ENCODE measurements around the gene PSPN.

The PSPN gene

GRCh38 chr19:6393074-6393982, 17.6 kb upstream of the PSPN start, which contains the start of gene GTF2F1:
GTF2F1 (minus strand) TSS chr19:6393164; CDS start chr19:6392995, 169 bp downstream.
- no peak for TF ChIP-seq CTCF (IDR thresholded peaks at IDR 0.05; ENCODE audit: low read depth, low read length, missing control alignments)
- peak; percentile 87 for DNase-seq (ENCODE audit: extremely low read depth, low read depth)
- peak within 1 kb of the TSS; percentile 97 for H3K4me3 ChIP-seq (replicated peaks; ENCODE audit: low read depth, low read length)

DNA sequence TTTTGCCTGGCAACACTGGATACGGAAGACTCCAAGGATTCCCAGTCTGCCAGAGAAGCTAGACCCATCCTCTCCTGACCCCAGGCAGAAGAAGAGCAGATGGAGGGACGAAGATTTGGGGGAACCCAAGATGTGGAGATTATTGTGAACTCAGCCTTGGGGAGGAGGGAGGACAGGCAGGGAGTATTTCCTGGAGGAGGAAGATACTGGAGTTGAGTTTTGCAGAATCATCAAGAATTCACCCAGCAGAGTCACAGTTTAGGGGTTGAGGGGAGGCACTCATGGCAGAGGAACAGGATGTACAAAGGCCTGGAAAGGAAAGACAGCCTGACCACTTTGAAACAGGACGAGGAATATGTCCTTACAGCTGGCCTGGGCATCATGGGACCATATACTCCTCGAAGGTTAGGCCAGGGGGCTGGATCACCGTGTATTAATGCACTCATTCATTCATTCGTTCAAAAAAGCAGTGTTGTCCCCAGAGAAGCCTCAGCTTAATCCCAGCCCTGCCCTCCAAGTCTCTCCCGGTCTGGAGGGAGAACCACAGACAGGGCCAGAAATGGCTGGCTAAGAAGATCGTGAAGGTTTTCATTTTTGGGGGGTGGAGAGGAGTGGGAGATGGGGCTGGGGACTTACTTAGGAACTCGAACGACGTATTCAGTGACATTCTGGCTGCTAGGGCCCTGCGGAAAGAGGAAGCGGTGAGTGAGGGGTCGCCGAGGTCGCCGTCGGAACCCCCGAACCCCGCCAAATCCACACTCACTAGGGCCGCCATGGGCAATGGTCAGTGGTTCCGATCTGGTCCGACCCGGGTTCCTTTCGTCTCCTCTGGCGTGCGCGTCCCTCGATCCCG, 16.7 kb upstream of the PSPN start:
- no peak for TF ChIP-seq CTCF (IDR thresholded peaks at IDR 0.05; ENCODE audit: low read depth, low read length, missing control alignments)
- peak overlapping the region; percentile 97 for H3K4me3 ChIP-seq (replicated peaks; ENCODE audit: low read depth, low read length)
- no peak for DNase-seq (ENCODE audit: extremely low read depth, low read depth)

- DNase-seq (ENCODE audit: extremely low read depth, low read depth): no peak
- no peak overlapping the region for H3K4me3 ChIP-seq (replicated peaks; ENCODE audit: low read depth, low read length)
- TF ChIP-seq CTCF (IDR thresholded peaks at IDR 0.05; ENCODE audit: low read depth, low read length, missing control alignments): no peak
Measured at GRCh38 chr19:6387372-6387771, 11.6 kb upstream of the PSPN start.

DNA sequence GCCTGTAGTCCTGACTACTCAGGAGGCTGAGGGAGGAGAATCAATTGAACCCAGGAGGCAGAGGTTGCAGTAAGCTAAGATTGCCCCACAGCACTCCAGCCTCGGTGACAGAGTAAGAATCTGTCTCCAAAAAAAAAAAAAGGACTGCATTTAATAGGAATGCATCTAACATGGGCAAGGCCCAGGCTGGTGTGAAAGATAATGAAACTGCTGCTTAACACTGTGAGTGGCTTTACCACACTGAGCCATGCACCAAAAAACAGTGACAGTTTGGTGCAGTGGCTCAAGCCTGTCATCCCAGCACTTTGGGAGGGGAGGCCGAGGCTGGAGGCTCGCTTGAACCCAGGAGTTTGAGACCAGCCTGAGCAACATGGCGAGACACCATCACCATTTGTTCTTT, 8.6 kb upstream of the PSPN start:
- DNase-seq (ENCODE audit: extremely low read depth, low read depth): no peak
- no peak for TF ChIP-seq CTCF (IDR thresholded peaks at IDR 0.05; ENCODE audit: low read depth, low read length, missing control alignments)
- H3K4me3 ChIP-seq (replicated peaks; ENCODE audit: low read depth, low read length): no peak overlapping the region

- DNase-seq (ENCODE audit: extremely low read depth, low read depth): no peak
- no peak for TF ChIP-seq CTCF (IDR thresholded peaks at IDR 0.05; ENCODE audit: low read depth, low read length, missing control alignments)
- no peak overlapping the region for H3K4me3 ChIP-seq (replicated peaks; ENCODE audit: low read depth, low read length)
Measured at GRCh38 chr19:6383188-6383587, 7.5 kb upstream of the PSPN start.

- no peak overlapping the region for H3K4me3 ChIP-seq (replicated peaks; ENCODE audit: low read depth, low read length)
- no peak for DNase-seq (ENCODE audit: extremely low read depth, low read depth)
- no peak for TF ChIP-seq CTCF (IDR thresholded peaks at IDR 0.05; ENCODE audit: low read depth, low read length, missing control alignments)
Measured at GRCh38 chr19:6381030-6381750, 5.5 kb upstream of the PSPN start.
